ENCODE data around the gene TYRP1.

Gene TYRP1

DNA sequence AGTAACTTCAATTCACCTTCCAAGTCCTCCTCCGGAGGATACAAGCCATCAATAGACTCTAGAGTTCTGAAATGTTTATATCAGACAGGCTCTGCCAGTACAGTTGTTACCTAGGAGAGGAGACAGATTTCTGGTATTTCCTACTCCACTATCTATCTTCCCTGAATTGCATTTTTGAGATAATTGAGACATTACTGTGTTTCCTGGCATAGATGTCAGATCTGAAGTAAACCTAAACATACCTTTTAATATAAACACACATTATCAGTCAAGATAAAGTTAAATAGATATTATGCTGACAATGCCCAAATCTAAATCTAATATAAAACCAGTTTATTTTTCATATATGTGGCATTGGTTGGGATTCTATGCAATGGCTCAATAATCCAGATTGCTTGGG is 8.2 kb upstream of the TYRP1 start:
- WGBS (ENCODE audit: extremely low coverage, insufficient coverage, low lambda C conversion rate): no CpG with 5 or more reads among the region's 1 CpG
- H2BK5ac ChIP-seq (ENCODE audit: low read length): no peak overlapping the region
- H3K79me2 ChIP-seq (ENCODE audit: control insufficient read depth, insufficient read depth, low read length): no peaks in the 10 kb centered on the region
- no peaks in the 10 kb centered on the region for H3K79me1 ChIP-seq (ENCODE audit: low read length)
- DNase-seq: peak; percentile 11
- H3K23ac ChIP-seq (ENCODE audit: low read length): no peak overlapping the region
- H4K8ac ChIP-seq (ENCODE audit: low read depth, low read length): no peak overlapping the region
- no peak overlapping the region for H3K18ac ChIP-seq (ENCODE audit: low read length)
- H3K4me2 ChIP-seq (ENCODE audit: low read length): no peak overlapping the region
- no peaks in the 10 kb centered on the region for H3K36me3 ChIP-seq (ENCODE audit: control insufficient read depth, insufficient read depth, low read length)
- H3K56ac ChIP-seq (ENCODE audit: low read length): no peak overlapping the region
- H2BK120ac ChIP-seq (ENCODE audit: low read depth, low read length): no peak overlapping the region
- H3K4ac ChIP-seq (ENCODE audit: low read depth, low read length): no peak overlapping the region
- no peaks in the 10 kb centered on the region for H3K27me3 ChIP-seq (ENCODE audit: insufficient read depth, low read length, poor library complexity)
- H3K9ac ChIP-seq (ENCODE audit: low read length): no peak overlapping the region
- no peak overlapping the region for H4K5ac ChIP-seq (ENCODE audit: low read length)
- no peaks in the 10 kb centered on the region for H3K4me1 ChIP-seq (ENCODE audit: control insufficient read depth, low read depth, low read length)
- H2AK5ac ChIP-seq (ENCODE audit: low read length): no peak overlapping the region
- H3K4me3 ChIP-seq (ENCODE audit: low read length): no peak overlapping the region
- no peak overlapping the region for H3K27ac ChIP-seq (ENCODE audit: low read depth, low read length)
- H2BK15ac ChIP-seq (replicated peaks; ENCODE audit: low read depth): no peak overlapping the region

- Histone ChIP-seq H2AK5ac (ENCODE audit: low read length) (no peak overlapping the region), H3K27me3 (ENCODE audit: insufficient read depth, low read length, poor library complexity) (no peaks in the 10 kb centered on the region), H4K8ac (ENCODE audit: low read depth, low read length) (no peak overlapping the region), H3K18ac (ENCODE audit: low read length) (no peak overlapping the region), H3K4ac (ENCODE audit: low read depth, low read length) (no peak overlapping the region), H3K27ac (ENCODE audit: low read depth, low read length) (no peak overlapping the region), H4K5ac (ENCODE audit: low read length) (no peak overlapping the region), H3K4me2 (ENCODE audit: low read length) (no peak overlapping the region), H3K4me1 (ENCODE audit: control insufficient read depth, low read depth, low read length) (no peaks in the 10 kb centered on the region), H3K4me3 (ENCODE audit: low read length) (no peak overlapping the region), H3K79me2 (ENCODE audit: control insufficient read depth, insufficient read depth, low read length) (no peaks in the 10 kb centered on the region), H3K9ac (ENCODE audit: low read length) (no peak overlapping the region), H3K36me3 (ENCODE audit: control insufficient read depth, insufficient read depth, low read length) (no peaks in the 10 kb centered on the region), H2BK15ac (replicated peaks; ENCODE audit: low read depth) (no peak overlapping the region), H3K23ac (ENCODE audit: low read length) (no peak overlapping the region), H3K56ac (ENCODE audit: low read length) (no peak overlapping the region), H2BK5ac (ENCODE audit: low read length) (no peak overlapping the region), H2BK120ac (ENCODE audit: low read depth, low read length) (no peak overlapping the region), H3K79me1 (ENCODE audit: low read length) (no peaks in the 10 kb centered on the region)
- DNase-seq: no peak
- WGBS (ENCODE audit: extremely low coverage, insufficient coverage, low lambda C conversion rate): no CpG with 5 or more reads among the region's 1 CpG
Measured at GRCh38 chr9:12689233-12689632, 4.0 kb upstream of the TYRP1 start.

GRCh38 chr9:12694013-12694412 is 828 bp downstream of the TYRP1 start:
- DNase-seq: no peak
- H3K27ac ChIP-seq (ENCODE audit: low read depth, low read length): no peak overlapping the region
- no peak overlapping the region for H2BK15ac ChIP-seq (replicated peaks; ENCODE audit: low read depth)
- H3K27me3 ChIP-seq (ENCODE audit: insufficient read depth, low read length, poor library complexity): no peaks in the 10 kb centered on the region
- H2BK120ac ChIP-seq (ENCODE audit: low read depth, low read length): no peak overlapping the region
- no peak overlapping the region for H3K4me3 ChIP-seq (ENCODE audit: low read length)
- H4K5ac ChIP-seq (ENCODE audit: low read length): no peak overlapping the region
- H3K4ac ChIP-seq (ENCODE audit: low read depth, low read length): no peak overlapping the region
- no peak overlapping the region for H2AK5ac ChIP-seq (ENCODE audit: low read length)
- no peaks in the 10 kb centered on the region for H3K79me2 ChIP-seq (ENCODE audit: control insufficient read depth, insufficient read depth, low read length)
- no peak overlapping the region for H3K56ac ChIP-seq (ENCODE audit: low read length)
- H2BK5ac ChIP-seq (ENCODE audit: low read length): no peak overlapping the region
- H3K9ac ChIP-seq (ENCODE audit: low read length): no peak overlapping the region
- H3K79me1 ChIP-seq (ENCODE audit: low read length): no peaks in the 10 kb centered on the region
- H3K23ac ChIP-seq (ENCODE audit: low read length): no peak overlapping the region
- H3K4me2 ChIP-seq (ENCODE audit: low read length): no peak overlapping the region
- H3K36me3 ChIP-seq (ENCODE audit: control insufficient read depth, insufficient read depth, low read length): no peaks in the 10 kb centered on the region
- H4K8ac ChIP-seq (ENCODE audit: low read depth, low read length): no peak overlapping the region
- H3K4me1 ChIP-seq (ENCODE audit: control insufficient read depth, low read depth, low read length): no peaks in the 10 kb centered on the region
- WGBS (ENCODE audit: extremely low coverage, insufficient coverage, low lambda C conversion rate): no CpG with 5 or more reads among the region's 8 CpGs
- H3K18ac ChIP-seq (ENCODE audit: low read length): no peak overlapping the region

- no peak overlapping the region for H3K4me2 ChIP-seq (ENCODE audit: low read length)
- H3K4me3 ChIP-seq (ENCODE audit: low read length): no peak overlapping the region
- H3K4ac ChIP-seq (ENCODE audit: low read depth, low read length): no peak overlapping the region
- H3K79me2 ChIP-seq (ENCODE audit: control insufficient read depth, insufficient read depth, low read length): no peaks in the 10 kb centered on the region
- H2BK5ac ChIP-seq (ENCODE audit: low read length): no peak overlapping the region
- H3K27ac ChIP-seq (ENCODE audit: low read depth, low read length): no peak overlapping the region
- H3K9ac ChIP-seq (ENCODE audit: low read length): no peak overlapping the region
- H2AK5ac ChIP-seq (ENCODE audit: low read length): no peak overlapping the region
- no peaks in the 10 kb centered on the region for H3K79me1 ChIP-seq (ENCODE audit: low read length)
- H3K18ac ChIP-seq (ENCODE audit: low read length): peak overlapping the region; percentile 10
- no peak overlapping the region for H3K56ac ChIP-seq (ENCODE audit: low read length)
- WGBS (ENCODE audit: extremely low coverage, insufficient coverage, low lambda C conversion rate): no CpG with 5 or more reads among the region's 4 CpGs
- no peaks in the 10 kb centered on the region for H3K4me1 ChIP-seq (ENCODE audit: control insufficient read depth, low read depth, low read length)
- no peaks in the 10 kb centered on the region for H3K27me3 ChIP-seq (ENCODE audit: insufficient read depth, low read length, poor library complexity)
- no peak overlapping the region for H4K8ac ChIP-seq (ENCODE audit: low read depth, low read length)
- H3K36me3 ChIP-seq (ENCODE audit: control insufficient read depth, insufficient read depth, low read length): no peaks in the 10 kb centered on the region
- no peak overlapping the region for H3K23ac ChIP-seq (ENCODE audit: low read length)
- no peak overlapping the region for H4K5ac ChIP-seq (ENCODE audit: low read length)
- H2BK120ac ChIP-seq (ENCODE audit: low read depth, low read length): no peak overlapping the region
- no peak overlapping the region for H2BK15ac ChIP-seq (replicated peaks; ENCODE audit: low read depth)
- DNase-seq: no peak
Measured at GRCh38 chr9:12695474-12695873, 2.3 kb downstream of the TYRP1 start.

GRCh38 chr9:12696931-12697622 is 3.9 kb downstream of the TYRP1 start:
- Histone ChIP-seq H3K4ac (ENCODE audit: low read depth, low read length) (no peak overlapping the region), H3K4me2 (ENCODE audit: low read length) (no peak overlapping the region), H3K79me1 (ENCODE audit: low read length) (no peaks in the 10 kb centered on the region), H3K4me3 (ENCODE audit: low read length) (no peak overlapping the region), H3K56ac (ENCODE audit: low read length) (no peak overlapping the region), H3K79me2 (ENCODE audit: control insufficient read depth, insufficient read depth, low read length) (no peaks in the 10 kb centered on the region), H2AK5ac (ENCODE audit: low read length) (no peak overlapping the region), H3K4me1 (ENCODE audit: control insufficient read depth, low read depth, low read length) (no peaks in the 10 kb centered on the region), H3K36me3 (ENCODE audit: control insufficient read depth, insufficient read depth, low read length) (no peaks in the 10 kb centered on the region), H4K5ac (ENCODE audit: low read length) (no peak overlapping the region), H2BK5ac (ENCODE audit: low read length) (no peak overlapping the region), H3K27ac (ENCODE audit: low read depth, low read length) (no peak overlapping the region), H2BK15ac (replicated peaks; ENCODE audit: low read depth) (no peak overlapping the region), H3K18ac (ENCODE audit: low read length) (no peak overlapping the region), H3K23ac (ENCODE audit: low read length) (no peak overlapping the region), H4K8ac (ENCODE audit: low read depth, low read length) (no peak overlapping the region), H2BK120ac (ENCODE audit: low read depth, low read length) (no peak overlapping the region), H3K9ac (ENCODE audit: low read length) (no peak overlapping the region), H3K27me3 (ENCODE audit: insufficient read depth, low read length, poor library complexity) (no peaks in the 10 kb centered on the region)
- WGBS (ENCODE audit: extremely low coverage, insufficient coverage, low lambda C conversion rate): no CpG with 5 or more reads among the region's 4 CpGs
- no peak for DNase-seq

DNA sequence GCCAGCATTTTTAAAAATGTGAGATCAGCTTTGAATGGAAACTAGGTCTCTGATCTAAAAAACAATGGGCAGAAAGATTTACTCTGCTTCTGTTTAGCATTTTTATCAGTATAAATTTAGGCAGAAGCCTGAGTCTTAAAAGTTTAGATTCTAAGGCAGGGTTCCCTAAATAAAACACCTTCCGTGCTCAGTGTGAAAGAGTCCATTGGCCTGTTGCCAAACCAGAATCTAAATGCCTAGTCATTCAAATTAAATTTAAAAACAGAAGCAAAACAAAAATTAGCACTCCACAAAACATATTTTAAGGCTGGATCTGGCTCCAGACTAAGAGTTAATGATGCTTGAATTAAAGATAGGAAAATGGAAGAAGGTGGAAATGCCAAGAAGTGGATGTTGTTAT is 4.5 kb downstream of the TYRP1 start:
- Histone ChIP-seq H3K27ac (ENCODE audit: low read depth, low read length) (no peak overlapping the region), H3K4me3 (ENCODE audit: low read length) (no peak overlapping the region), H3K23ac (ENCODE audit: low read length) (no peak overlapping the region), H3K4me2 (ENCODE audit: low read length) (no peak overlapping the region), H3K4me1 (ENCODE audit: control insufficient read depth, low read depth, low read length) (no peaks in the 10 kb centered on the region), H4K5ac (ENCODE audit: low read length) (no peak overlapping the region), H3K79me2 (ENCODE audit: control insufficient read depth, insufficient read depth, low read length) (no peaks in the 10 kb centered on the region), H2BK120ac (ENCODE audit: low read depth, low read length) (no peak overlapping the region), H2AK5ac (ENCODE audit: low read length) (no peak overlapping the region), H4K8ac (ENCODE audit: low read depth, low read length) (no peak overlapping the region), H2BK5ac (ENCODE audit: low read length) (no peak overlapping the region), H3K18ac (ENCODE audit: low read length) (no peak overlapping the region), H3K79me1 (ENCODE audit: low read length) (no peaks in the 10 kb centered on the region), H3K56ac (ENCODE audit: low read length) (no peak overlapping the region), H3K9ac (ENCODE audit: low read length) (no peak overlapping the region), H3K27me3 (ENCODE audit: insufficient read depth, low read length, poor library complexity) (no peaks in the 10 kb centered on the region), H2BK15ac (replicated peaks; ENCODE audit: low read depth) (no peak overlapping the region), H3K36me3 (ENCODE audit: control insufficient read depth, insufficient read depth, low read length) (no peaks in the 10 kb centered on the region), H3K4ac (ENCODE audit: low read depth, low read length) (no peak overlapping the region)
- DNase-seq: no peak
- WGBS (ENCODE audit: extremely low coverage, insufficient coverage, low lambda C conversion rate): no CpG with 5 or more reads among the region's 1 CpG
